Measurements from ENCODE around the gene MEGF10. TPM values are rescaled to one million over a fixed set of nuclear protein-coding genes. Genes with fewer than 3 reads are reported as not detected.
A peak's percentile ranks its signal among the peaks of the same experiment; 100 is the strongest.

MEGF10 gene
- total and polyA plus RNA-seq, 2 of the 8 experiments (the other 6 are each of a cell fraction or from before 2014, with no cell fraction given), result 38.2 to 53.1 TPM

DNA sequence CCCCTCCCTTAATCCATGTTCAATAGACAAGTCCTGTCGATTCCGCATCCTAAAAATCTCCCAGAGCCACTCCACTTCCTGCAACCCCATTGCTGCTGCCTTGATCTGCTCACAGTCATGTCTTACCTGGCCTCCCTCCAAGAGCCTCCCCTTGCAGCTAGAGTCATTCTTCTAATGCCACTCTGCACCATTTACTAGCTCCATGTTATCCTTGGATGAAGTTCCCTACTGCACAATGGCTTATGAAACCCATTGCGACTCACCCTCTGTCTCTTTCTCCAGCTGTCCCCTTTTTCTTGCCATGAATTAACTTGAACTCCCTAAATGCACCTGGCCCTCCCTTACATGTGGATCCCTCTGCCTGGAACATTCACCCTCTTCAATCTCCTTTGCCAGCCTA lies 39.5 kb downstream of the MEGF10 start:
- CTCF ChIA-PET (ENCODE audit: partially characterized antibody), result interaction anchor here (0.9 to 2.0 kb wide), 3 partner anchors 10 to 208 kb away, joined by 3 to 9 read pairs (median 3); no protein-coding TSS in a partner anchor
- Histone ChIP-seq H3K4ac (replicated peaks; ENCODE audit: insufficient read length, low read depth, low read length) (no peak overlapping the region), H2BK12ac (ENCODE audit: low read depth, low read length) (no peak overlapping the region; the same call in 1 of the 2 replicates), H3K18ac (ENCODE audit: extremely low read depth, low read length) (peak overlapping the region; percentile 25), H3K79me1 (ENCODE audit: low read depth, low read length) (no peaks in the 10 kb centered on the region; the same call in 1 of the 2 replicates), H2BK120ac (replicated peaks; ENCODE audit: low read depth, low read length) (peak overlapping the region; percentile 41), H3K9me3 (ENCODE audit: insufficient read depth in 2 of 2, low read depth in 1 of 2, low read length in 1 of 2) (no peaks in the 10 kb centered on the region), H3K27ac (ENCODE audit: low read depth, low read length) (no peak overlapping the region), H2AFZ (ENCODE audit: low read length) (no peak overlapping the region), H2BK5ac (ENCODE audit: low read depth, low read length) (peak overlapping the region; percentile 53; the same call in 1 of the 2 replicates), H4K91ac (replicated peaks; ENCODE audit: insufficient read length, low read length) (no peak overlapping the region), H3K23ac (ENCODE audit: insufficient read length) (no peak overlapping the region), H3K4me3 (ENCODE audit: extremely low read depth in 1 of 4, insufficient read depth in 2 of 4, low read depth in 3 of 4, low read length in 4 of 4) (no peak overlapping the region), H3K14ac (ENCODE audit: insufficient read length) (no peak overlapping the region), H2AK5ac (ENCODE audit: low read depth, low read length) (0 out of 2 replicates have a peak overlapping the region, but pooled peaks have one; percentile 25), H4K8ac (ENCODE audit: extremely low read depth, insufficient read depth, low read length) (no peak overlapping the region), H3K56ac (replicated peaks; ENCODE audit: insufficient read length, low read depth, low read length) (no peak overlapping the region), H3K36me3 (ENCODE audit: control insufficient read depth in 2 of 4, insufficient read depth in 4 of 4, low read length in 3 of 4) (no peaks in the 10 kb centered on the region), H3K9ac (replicated peaks in 1 of 4; ENCODE audit: extremely low read depth in 1 of 4, low read depth in 3 of 4, low read length in 3 of 4) (no peak overlapping the region), H3K23me2 (ENCODE audit: low read depth, low read length) (no peaks in the 10 kb centered on the region), H3K79me2 (ENCODE audit: control insufficient read depth in 1 of 2, insufficient read depth in 2 of 2, low read length in 2 of 2) (peaks cover 0 to 35% of the 10 kb centered on the region in 2 experiments; a peak in 2 of 4 replicates), H2BK15ac (ENCODE audit: low read length) (no peak overlapping the region), H4K5ac (ENCODE audit: insufficient read length, low read depth, low read length) (no peak overlapping the region), H3K27me3 (replicated peaks in 1 of 4; ENCODE audit: control insufficient read depth in 3 of 4, extremely low read depth in 1 of 4, insufficient read depth in 3 of 4, low read length in 3 of 4) (no peaks in the 10 kb centered on the region), H2BK20ac (ENCODE audit: low read length) (no peak overlapping the region), H3K4me2 (ENCODE audit: insufficient read depth in 1 of 2, low read depth in 2 of 2, low read length in 2 of 2) (no peak overlapping the region), H4K20me1 (replicated peaks in 1 of 2; ENCODE audit: control insufficient read depth in 1 of 2, insufficient read depth in 2 of 2, low read length in 2 of 2) (no peaks in the 10 kb centered on the region), H3K4me1 (replicated peaks in 1 of 4; ENCODE audit: control insufficient read depth in 3 of 4, insufficient read depth in 4 of 4, low read length in 3 of 4) (peaks cover 1 to 33% (median 21%) of the 10 kb centered on the region in 4 experiments)
- no peak for DNase-seq (ENCODE audit: low read depth in 1 of 2, low spot score in 2 of 2)
- 90% methylated on average over 3 of the region's 3 CpGs; no CpG with 5 or more reads in 1 of the 2 experiments for WGBS, 2 experiments (ENCODE audit: extremely low coverage in 1 of 2, insufficient coverage in 1 of 2, insufficient read length in 1 of 2, insufficient replicate concordance in 2 of 2, low coverage in 1 of 2, low lambda C conversion rate in 2 of 2, missing lambda C conversion rate in 1 of 2)
- POLR2A ChIA-PET (ENCODE audit: partially characterized antibody), result interaction anchor here (0.7 kb wide), 1 partner anchor 11 kb away, joined by 4 read pairs; no protein-coding TSS in a partner anchor
- FAIRE-seq, result no peak
- TF ChIP-seq KDM4A (IDR thresholded peaks at IDR 0.05; ENCODE audit: low read depth, low read length, severe bottlenecking), result no peak
- TF ChIP-seq KDM5A (IDR thresholded peaks at IDR 0.05; ENCODE audit: low read length), result no peak

Measured in H1 (cell line).